ENCODE results near the gene CILP2. TPM values are rescaled to one million over a fixed set of nuclear protein-coding genes. Genes with fewer than 3 reads are reported as not detected.

CILP2 gene
- total RNA-seq, 1 donor from 2014 or later, result 40.9 TPM

- H3K4me3 Mint-ChIP-seq (ENCODE audit: unreplicated experiment), result no peak overlapping the region
- no peak for DNase-seq
- peaks cover 14% of the 10 kb centered on the region for H3K4me1 Mint-ChIP-seq (ENCODE audit: low read depth, unreplicated experiment)
- no peak for TF ChIP-seq CTCF (IDR thresholded peaks at IDR 0.05; ENCODE audit: partially characterized antibody, unreplicated experiment)
- no peak overlapping the region for H3K27ac Mint-ChIP-seq (ENCODE audit: unreplicated experiment)
- peaks cover 5% of the 10 kb centered on the region for H3K36me3 Mint-ChIP-seq (ENCODE audit: unreplicated experiment)
- peaks cover 7% of the 10 kb centered on the region for H3K27me3 Mint-ChIP-seq (ENCODE audit: unreplicated experiment)
- H3K9me3 Mint-ChIP-seq (ENCODE audit: unreplicated experiment), result peaks cover 7% of the 10 kb centered on the region
These were observed 13.1 kb downstream of the CILP2 start for GRCh38 chr19:19550972-19551852.

- peaks cover 11% of the 10 kb centered on the region for H3K4me1 Mint-ChIP-seq (ENCODE audit: low read depth, unreplicated experiment)
- peaks cover 7% of the 10 kb centered on the region for H3K9me3 Mint-ChIP-seq (ENCODE audit: unreplicated experiment)
- no peak for TF ChIP-seq CTCF (IDR thresholded peaks at IDR 0.05; ENCODE audit: partially characterized antibody, unreplicated experiment)
- peak overlapping the region; percentile 20 for H3K4me3 Mint-ChIP-seq (ENCODE audit: unreplicated experiment)
- no peak for DNase-seq
- peak overlapping the region; percentile 64 for H3K27ac Mint-ChIP-seq (ENCODE audit: unreplicated experiment)
- peaks cover 5% of the 10 kb centered on the region for H3K36me3 Mint-ChIP-seq (ENCODE audit: unreplicated experiment)
- peaks cover 7% of the 10 kb centered on the region for H3K27me3 Mint-ChIP-seq (ENCODE audit: unreplicated experiment)
These were observed 13.8 kb downstream of the CILP2 start for GRCh38 chr19:19551853-19552192.

- DNase-seq, result peak; percentile 87
These were observed 14.7 kb downstream of the CILP2 start for GRCh38 chr19:19552798-19553197.

GRCh38 chr19:19553670-19554069 is 15.6 kb downstream of the CILP2 start:
- no peak overlapping the region for H3K4me3 Mint-ChIP-seq (ENCODE audit: unreplicated experiment)
- H3K4me1 Mint-ChIP-seq (ENCODE audit: low read depth, unreplicated experiment), result peaks cover 11% of the 10 kb centered on the region
- H3K27ac Mint-ChIP-seq (ENCODE audit: unreplicated experiment), result no peak overlapping the region
- H3K27me3 Mint-ChIP-seq (ENCODE audit: unreplicated experiment), result peaks cover 12% of the 10 kb centered on the region
- DNase-seq, result no peak
- TF ChIP-seq CTCF (IDR thresholded peaks at IDR 0.05; ENCODE audit: partially characterized antibody, unreplicated experiment), result no peak
- H3K36me3 Mint-ChIP-seq (ENCODE audit: unreplicated experiment), result peaks cover 5% of the 10 kb centered on the region
- H3K9me3 Mint-ChIP-seq (ENCODE audit: unreplicated experiment), result peaks cover 7% of the 10 kb centered on the region

More at GRCh38 chr19:19552798-19553197, 14.7 kb downstream of the CILP2 start:
- Mint-ChIP-seq H3K4me3 (ENCODE audit: unreplicated experiment) (no peak overlapping the region), H3K9me3 (ENCODE audit: unreplicated experiment) (peaks cover 7% of the 10 kb centered on the region), H3K4me1 (ENCODE audit: low read depth, unreplicated experiment) (peaks cover 11% of the 10 kb centered on the region), H3K27me3 (ENCODE audit: unreplicated experiment) (peaks cover 7% of the 10 kb centered on the region), H3K36me3 (ENCODE audit: unreplicated experiment) (peaks cover 5% of the 10 kb centered on the region), H3K27ac (ENCODE audit: unreplicated experiment) (no peak overlapping the region)
- TF ChIP-seq CTCF (IDR thresholded peaks at IDR 0.05; ENCODE audit: partially characterized antibody, unreplicated experiment), result peak; percentile 85
